ENCODE measurements around the gene ARHGAP8. TPM values are rescaled to one million over a fixed set of nuclear protein-coding genes. Genes with fewer than 3 reads are reported as not detected.

ARHGAP8 gene
- polyA plus RNA-seq, 2 of the 4 experiments (the other 2 are of a cell fraction), result 1.2 to 3.8 TPM

- TF ChIP-seq MAZ (IDR thresholded peaks at IDR 0.05; ENCODE audit: borderline replicate concordance, low read depth, low read length) (no peak), POLR2AphosphoS2 (conservative IDR thresholded peaks at IDR 0.05; ENCODE audit: low read length) (no peak)
These were observed 17.4 kb upstream of the ARHGAP8 start (continued) for GRCh38 chr22:44734801-44735517.

DNA sequence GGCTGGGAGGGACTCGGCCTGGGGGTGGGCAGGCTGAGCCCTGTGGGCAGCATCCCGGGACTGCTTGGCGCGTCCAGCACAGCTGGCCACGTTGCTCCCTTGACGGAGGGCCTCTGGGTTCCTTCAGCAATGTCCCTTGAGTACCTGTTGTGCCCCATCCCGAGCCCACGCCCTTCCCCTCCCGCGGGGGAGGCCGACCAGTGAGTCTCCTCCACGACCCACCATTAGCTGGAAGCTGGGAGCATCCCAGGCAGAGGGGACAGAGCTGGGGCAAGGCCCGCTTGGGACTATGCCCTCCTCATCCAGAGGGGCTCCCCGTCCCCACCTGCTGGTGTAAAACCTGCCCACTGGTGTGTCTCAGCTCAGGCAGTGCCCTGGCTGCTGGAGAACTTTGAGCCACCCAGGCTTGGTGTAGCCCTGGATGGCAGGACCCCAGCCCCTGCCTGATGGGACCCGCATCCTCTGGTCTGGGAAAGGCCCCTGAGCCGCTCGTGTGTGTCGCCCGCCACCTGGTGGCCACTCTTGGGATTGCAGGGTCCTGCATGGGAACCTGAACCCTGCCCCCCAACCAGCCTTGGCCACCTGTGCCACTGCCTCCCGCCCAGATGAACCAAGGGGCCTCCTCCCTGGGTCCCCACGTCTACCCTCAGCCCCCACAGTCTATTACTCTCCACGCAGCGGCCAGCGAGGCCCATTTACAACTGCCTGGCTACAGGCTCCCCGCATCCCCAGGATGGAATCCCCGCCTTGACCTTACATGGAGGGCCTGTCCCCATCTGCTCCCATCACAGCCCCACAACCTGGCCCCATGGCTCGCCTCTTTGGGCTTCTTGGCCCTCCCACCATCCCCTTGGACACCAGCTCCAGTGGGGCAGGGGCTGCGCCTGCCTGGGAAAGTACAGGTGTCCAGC lies 16.6 kb upstream of the ARHGAP8 start:
- DNase-seq (ENCODE audit: low read depth in 1 of 2, low spot score in 1 of 2) (peak; percentile 52 to 56), ATAC-seq (peak; percentile 55 to 75), FAIRE-seq (no peak)
- 32% methylated on average over 7 of the region's 28 CpGs for WGBS (ENCODE audit: missing lambda C conversion rate)
- Histone ChIP-seq H3K27ac (no peak overlapping the region), H3K4me1 (peaks cover 20% of the 10 kb centered on the region), H3K9me3 (no peaks in the 10 kb centered on the region), H3K4me2 (no peak overlapping the region), H3K4me3 (no peak overlapping the region)
- CTCF ChIA-PET, result interaction anchor here (0.7 to 4.0 kb wide), 23 partner anchors 8 to 53 kb away, joined by 3 to 55 read pairs (median 5); partner anchors contain the start of gene ARHGAP8
- TF ChIP-seq SREBF2 (IDR thresholded peaks at IDR 0.05) (no peak), RAD21 (conservative IDR thresholded peaks at IDR 0.05 in 1 of 2, IDR thresholded peaks at IDR 0.05 in 1 of 2) (peak; percentile 70 to 73), CHD2 (IDR thresholded peaks at IDR 0.05; ENCODE audit: low read length, partially characterized antibody) (no peak), FOSB (CRISPR knock-in tag; IDR thresholded peaks at IDR 0.05) (no peak), SMC3 (IDR thresholded peaks at IDR 0.05) (peak; percentile 59), HOXB13 (CRISPR knock-in tag; IDR thresholded peaks at IDR 0.05; ENCODE audit: low read depth) (no peak)
- TF ChIP-seq, protein P1, sequence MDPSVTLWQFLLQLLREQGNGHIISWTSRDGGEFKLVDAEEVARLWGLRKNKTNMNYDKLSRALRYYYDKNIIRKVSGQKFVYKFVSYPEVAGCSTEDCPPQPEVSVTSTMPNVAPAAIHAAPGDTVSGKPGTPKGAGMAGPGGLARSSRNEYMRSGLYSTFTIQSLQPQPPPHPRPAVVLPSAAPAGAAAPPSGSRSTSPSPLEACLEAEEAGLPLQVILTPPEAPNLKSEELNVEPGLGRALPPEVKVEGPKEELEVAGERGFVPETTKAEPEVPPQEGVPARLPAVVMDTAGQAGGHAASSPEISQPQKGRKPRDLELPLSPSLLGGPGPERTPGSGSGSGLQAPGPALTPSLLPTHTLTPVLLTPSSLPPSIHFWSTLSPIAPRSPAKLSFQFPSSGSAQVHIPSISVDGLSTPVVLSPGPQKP (IDR thresholded peaks at IDR 0.05; ENCODE audit: low read depth, low read length), result no peak
- TF ChIP-seq, protein P2, sequence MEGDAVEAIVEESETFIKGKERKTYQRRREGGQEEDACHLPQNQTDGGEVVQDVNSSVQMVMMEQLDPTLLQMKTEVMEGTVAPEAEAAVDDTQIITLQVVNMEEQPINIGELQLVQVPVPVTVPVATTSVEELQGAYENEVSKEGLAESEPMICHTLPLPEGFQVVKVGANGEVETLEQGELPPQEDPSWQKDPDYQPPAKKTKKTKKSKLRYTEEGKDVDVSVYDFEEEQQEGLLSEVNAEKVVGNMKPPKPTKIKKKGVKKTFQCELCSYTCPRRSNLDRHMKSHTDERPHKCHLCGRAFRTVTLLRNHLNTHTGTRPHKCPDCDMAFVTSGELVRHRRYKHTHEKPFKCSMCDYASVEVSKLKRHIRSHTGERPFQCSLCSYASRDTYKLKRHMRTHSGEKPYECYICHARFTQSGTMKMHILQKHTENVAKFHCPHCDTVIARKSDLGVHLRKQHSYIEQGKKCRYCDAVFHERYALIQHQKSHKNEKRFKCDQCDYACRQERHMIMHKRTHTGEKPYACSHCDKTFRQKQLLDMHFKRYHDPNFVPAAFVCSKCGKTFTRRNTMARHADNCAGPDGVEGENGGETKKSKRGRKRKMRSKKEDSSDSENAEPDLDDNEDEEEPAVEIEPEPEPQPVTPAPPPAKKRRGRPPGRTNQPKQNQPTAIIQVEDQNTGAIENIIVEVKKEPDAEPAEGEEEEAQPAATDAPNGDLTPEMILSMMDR (IDR thresholded peaks at IDR 0.05), result peak; percentile 62
- POLR2A ChIA-PET, result no interaction called here

- POLR2A ChIA-PET, result no interaction called here
- no peak for ATAC-seq
These were observed 15.6 kb upstream of the ARHGAP8 start for GRCh38 chr22:44736581-44737405.

More at GRCh38 chr22:44736581-44737405, 15.6 kb upstream of the ARHGAP8 start:
- H3K27ac ChIP-seq, result no peak overlapping the region
- TF ChIP-seq RAD21 (conservative IDR thresholded peaks at IDR 0.05 in 1 of 2, IDR thresholded peaks at IDR 0.05 in 1 of 2) (no peak), ATOH8 (CRISPR knock-in tag; IDR thresholded peaks at IDR 0.05; ENCODE audit: low read depth) (no peak), REST (IDR thresholded peaks at IDR 0.05) (no peak), EHF (CRISPR knock-in tag; IDR thresholded peaks at IDR 0.05) (no peak), CHD4 (IDR thresholded peaks at IDR 0.05; ENCODE audit: borderline replicate concordance) (no peak), KDM5A (IDR thresholded peaks at IDR 0.05) (no peak), HOXB13 (CRISPR knock-in tag; IDR thresholded peaks at IDR 0.05; ENCODE audit: low read depth) (no peak), HOXB5 (CRISPR knock-in tag; IDR thresholded peaks at IDR 0.05) (no peak)
- TF ChIP-seq, protein P2 (IDR thresholded peaks at IDR 0.05), result no peak
- H3K4me1 ChIP-seq, result peaks cover 20% of the 10 kb centered on the region
- no peak overlapping the region for H3K4me3 ChIP-seq
- FAIRE-seq (no peak), DNase-seq (ENCODE audit: low read depth in 1 of 2, low spot score in 1 of 2) (no peak)
- CTCF ChIA-PET, result interaction anchor here (0.7 to 4.0 kb wide), 15 partner anchors 9 to 54 kb away, joined by 3 to 55 read pairs (median 6); no protein-coding TSS in a partner anchor
- no peaks in the 10 kb centered on the region for H3K9me3 ChIP-seq
- H3K4me2 ChIP-seq, result no peak overlapping the region
- 90% methylated on average over 30 of the region's 52 CpGs for WGBS (ENCODE audit: missing lambda C conversion rate)

Measured in A549 (cell line).